Activated T-cell treated with anti-CD3 and anti-CD28 coated beads, Interleukin-2, amount 50 U/mL, for 4 hours (primary cell): ENCODE results near the gene SFTPB. TPM values are rescaled to one million over a fixed set of nuclear protein-coding genes. Genes with fewer than 3 reads are reported as not detected.

ENCODE experiments used
- ATAC-seq, 2 donors: fragments of 200-7000 bp; cut with Tn5 transposase; one replicate each; pipeline ENCODE4 v1.10.0; 2021
- DNase-seq: peaks from one replicate; pipeline ENCODE4 v3.0.0-alpha.2; 2020
- H3K27me3 Mint-ChIP-seq: one replicate; pipeline ENCODE4 v1.8.0; 2021; ENCODE audit warnings: low read depth, mixed read lengths
- H3K36me3 Mint-ChIP-seq: one replicate; pipeline ENCODE4 v1.8.0; 2022; ENCODE audit warnings: mixed read lengths; ENCODE audit not compliant: insufficient read depth
- H3K4me1 Mint-ChIP-seq: one replicate; pipeline ENCODE4 v1.8.0; 2021; ENCODE audit warnings: low read depth, mixed read lengths
- H3K4me3 Mint-ChIP-seq: one replicate; pipeline ENCODE4 v1.8.0; 2021; ENCODE audit warnings: mild to moderate bottlenecking, moderate library complexity, mixed read lengths
- H3K9me3 Mint-ChIP-seq: one replicate; pipeline ENCODE4 v1.8.0; 2021; ENCODE audit warnings: mixed read lengths
- total RNA-seq, 3 donors: library from RNA; stranded (reverse); gene quantifications; one replicate each; pipeline ENCODE4 v1.2.1, GENCODE V29; 2021

SFTPB gene
- total RNA-seq, 3 donors from 2014 or later = 3.8 to 5.7 (median 5.0) TPM

GRCh38 chr2:85695691-85696668 is 28.0 kb upstream of the SFTPB start:
- Mint-ChIP-seq H3K36me3 (no peaks in the 10 kb centered on the region), H3K27me3 (peaks cover under 1% of the 10 kb centered on the region), H3K4me3 (peak overlapping the region; percentile 68), H3K9me3 (no peaks in the 10 kb centered on the region), H3K4me1 (peaks cover 4% of the 10 kb centered on the region)
- DNase-seq (no peak), ATAC-seq (no peak)

GRCh38 chr2:85695121-85695520 is 27.1 kb upstream of the SFTPB start:
- peak overlapping the region; percentile 68 for H3K4me3 Mint-ChIP-seq

GRCh38 chr2:85694052-85695025 is 26.3 kb upstream of the SFTPB start, which contains the start of gene GNLY:
Gene GNLY, plus strand, starts transcription at chr2:85694358. Its CDS starts 61 bp downstream, at chr2:85694419.
- H3K4me3 Mint-ChIP-seq = peak within 1 kb of the TSS; percentile 68
- no peaks in the 10 kb centered on the region for H3K9me3 Mint-ChIP-seq
- H3K4me1 Mint-ChIP-seq = peaks cover 2% of the 10 kb centered on the region
- H3K36me3 Mint-ChIP-seq = no peaks in the 10 kb centered on the region
- peaks cover 5% of the 10 kb centered on the region for H3K27me3 Mint-ChIP-seq
- DNase-seq = no peak
- ATAC-seq = peak in 1 of 2 donors; percentile 55

More at GRCh38 chr2:85695121-85695520, 27.1 kb upstream of the SFTPB start:
- H3K9me3 Mint-ChIP-seq = no peaks in the 10 kb centered on the region
- no peak for ATAC-seq
- DNase-seq = no peak
- H3K36me3 Mint-ChIP-seq = no peaks in the 10 kb centered on the region
- peaks cover 5% of the 10 kb centered on the region for H3K27me3 Mint-ChIP-seq
- peaks cover 2% of the 10 kb centered on the region for H3K4me1 Mint-ChIP-seq

GRCh38 chr2:85692039-85692645 is 24.1 kb upstream of the SFTPB start:
- ATAC-seq (peak; percentile 25 to 43), DNase-seq (no peak)
- peaks cover 9% of the 10 kb centered on the region for H3K27me3 Mint-ChIP-seq

GRCh38 chr2:85690932-85691331 is 22.9 kb upstream of the SFTPB start:
- no peak for ATAC-seq
- H3K4me1 Mint-ChIP-seq = no peaks in the 10 kb centered on the region
- peaks cover 13% of the 10 kb centered on the region for H3K27me3 Mint-ChIP-seq
- DNase-seq = no peak
- no peaks in the 10 kb centered on the region for H3K9me3 Mint-ChIP-seq
- H3K4me3 Mint-ChIP-seq = no peak overlapping the region
- H3K36me3 Mint-ChIP-seq = no peaks in the 10 kb centered on the region

More at GRCh38 chr2:85692039-85692645, 24.1 kb upstream of the SFTPB start:
- Mint-ChIP-seq H3K36me3 (no peaks in the 10 kb centered on the region), H3K4me1 (no peaks in the 10 kb centered on the region), H3K4me3 (no peak overlapping the region), H3K9me3 (no peaks in the 10 kb centered on the region)

- Mint-ChIP-seq H3K9me3 (no peaks in the 10 kb centered on the region), H3K36me3 (no peaks in the 10 kb centered on the region), H3K4me3 (no peak overlapping the region), H3K4me1 (no peaks in the 10 kb centered on the region), H3K27me3 (peaks cover 16% of the 10 kb centered on the region)
- no peak for ATAC-seq
- no peak for DNase-seq
These were observed 16.8 kb upstream of the SFTPB start for GRCh38 chr2:85684806-85685205.

GRCh38 chr2:85684380-85684779 is 16.4 kb upstream of the SFTPB start:
- no peak for ATAC-seq
- no peak for DNase-seq
- Mint-ChIP-seq H3K9me3 (no peaks in the 10 kb centered on the region), H3K36me3 (no peaks in the 10 kb centered on the region), H3K4me1 (no peaks in the 10 kb centered on the region), H3K27me3 (peaks cover 16% of the 10 kb centered on the region), H3K4me3 (no peak overlapping the region)

- ATAC-seq = no peak
- no peak for DNase-seq
- H3K36me3 Mint-ChIP-seq = no peaks in the 10 kb centered on the region
- no peaks in the 10 kb centered on the region for H3K9me3 Mint-ChIP-seq
- H3K4me1 Mint-ChIP-seq = peaks cover 4% of the 10 kb centered on the region
- H3K27me3 Mint-ChIP-seq = peaks cover 14% of the 10 kb centered on the region
- H3K4me3 Mint-ChIP-seq = no peak overlapping the region
These were observed 14.4 kb upstream of the SFTPB start for GRCh38 chr2:85682378-85682777.

GRCh38 chr2:85681776-85682175 is 13.8 kb upstream of the SFTPB start:
- Mint-ChIP-seq H3K27me3 (peaks cover 14% of the 10 kb centered on the region), H3K9me3 (no peaks in the 10 kb centered on the region), H3K4me1 (peaks cover 4% of the 10 kb centered on the region), H3K36me3 (no peaks in the 10 kb centered on the region), H3K4me3 (no peak overlapping the region)
- DNase-seq (no peak), ATAC-seq (no peak)

GRCh38 chr2:85681372-85681763 is 13.4 kb upstream of the SFTPB start:
- H3K36me3 Mint-ChIP-seq = no peaks in the 10 kb centered on the region
- no peaks in the 10 kb centered on the region for H3K9me3 Mint-ChIP-seq
- H3K27me3 Mint-ChIP-seq = peaks cover 14% of the 10 kb centered on the region
- peaks cover 4% of the 10 kb centered on the region for H3K4me1 Mint-ChIP-seq
- H3K4me3 Mint-ChIP-seq = no peak overlapping the region
- no peak for ATAC-seq
- no peak for DNase-seq

- Mint-ChIP-seq H3K4me1 (peaks cover 4% of the 10 kb centered on the region), H3K4me3 (no peak overlapping the region), H3K27me3 (peaks cover 10% of the 10 kb centered on the region), H3K36me3 (no peaks in the 10 kb centered on the region), H3K9me3 (no peaks in the 10 kb centered on the region)
- ATAC-seq (no peak), DNase-seq (no peak)
These were observed 12.8 kb upstream of the SFTPB start for GRCh38 chr2:85680707-85681371.

- H3K4me3 Mint-ChIP-seq = no peak overlapping the region
- peak; percentile 76 for DNase-seq
- H3K27me3 Mint-ChIP-seq = peaks cover 10% of the 10 kb centered on the region
- peaks cover 4% of the 10 kb centered on the region for H3K4me1 Mint-ChIP-seq
- no peaks in the 10 kb centered on the region for H3K36me3 Mint-ChIP-seq
- no peaks in the 10 kb centered on the region for H3K9me3 Mint-ChIP-seq
- peak; percentile 94 to 95 for ATAC-seq
These were observed 11.0 kb upstream of the SFTPB start for GRCh38 chr2:85678794-85679672.

GRCh38 chr2:85678377-85678776 is 10.4 kb upstream of the SFTPB start:
- no peaks in the 10 kb centered on the region for H3K36me3 Mint-ChIP-seq
- H3K27me3 Mint-ChIP-seq = peaks cover 10% of the 10 kb centered on the region
- ATAC-seq = no peak
- no peaks in the 10 kb centered on the region for H3K9me3 Mint-ChIP-seq
- no peak overlapping the region for H3K4me3 Mint-ChIP-seq
- peaks cover 4% of the 10 kb centered on the region for H3K4me1 Mint-ChIP-seq
- no peak for DNase-seq
